Hematopoietic multipotent progenitor cell treated with erythropoietin and hydrocortisone succinate and interleukin-3 and kit ligand, for 6 days (in vitro differentiated cells): ENCODE results near the gene FCGR2B.
"Not testable (repeated sequence)": the region's sequence is repeated elsewhere in the genome, so short reads cannot be mapped to it uniquely, and the experiment has no call there.

ENCODE experiments used
- DNase-seq: peaks from one replicate; pipeline ENCODE4 v3.0.0-alpha.2; 2015

FCGR2B gene

GRCh38 chr1:161662684-161663339 lies at the start of gene FCGR2B:
Gene FCGR2B (plus strand): TSS chr1:161663143. CDS start chr1:161663242, 99 bp downstream.
- not testable (repeated sequence) for DNase-seq

DNA sequence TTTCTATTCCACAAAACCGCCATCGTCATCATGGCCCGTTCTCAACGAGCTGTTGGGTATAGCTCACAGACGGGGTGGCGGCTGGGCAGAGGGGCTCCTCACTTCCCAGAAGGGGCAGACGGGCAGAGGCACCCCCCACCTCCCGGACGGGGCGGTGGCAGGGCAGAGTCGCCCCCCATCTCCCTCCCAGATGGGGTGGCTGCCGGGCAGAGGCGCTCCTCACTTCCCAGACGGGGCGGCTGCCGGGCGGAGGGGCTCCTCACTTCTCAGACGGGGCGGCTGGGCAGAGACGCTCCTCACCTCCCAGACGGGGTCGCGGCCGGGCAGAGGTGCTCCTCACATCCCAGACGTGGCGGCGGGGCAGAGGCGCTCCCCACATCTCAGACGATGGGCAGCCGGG lies 46.5 kb upstream of the FCGR2B start:
- DNase-seq, result not testable (repeated sequence)

GRCh38 chr1:161618517-161618916 lies 44.4 kb upstream of the FCGR2B start:
- not testable (repeated sequence) for DNase-seq

GRCh38 chr1:161620399-161620798 lies 42.5 kb upstream of the FCGR2B start:
- DNase-seq, result not testable (repeated sequence)

DNA sequence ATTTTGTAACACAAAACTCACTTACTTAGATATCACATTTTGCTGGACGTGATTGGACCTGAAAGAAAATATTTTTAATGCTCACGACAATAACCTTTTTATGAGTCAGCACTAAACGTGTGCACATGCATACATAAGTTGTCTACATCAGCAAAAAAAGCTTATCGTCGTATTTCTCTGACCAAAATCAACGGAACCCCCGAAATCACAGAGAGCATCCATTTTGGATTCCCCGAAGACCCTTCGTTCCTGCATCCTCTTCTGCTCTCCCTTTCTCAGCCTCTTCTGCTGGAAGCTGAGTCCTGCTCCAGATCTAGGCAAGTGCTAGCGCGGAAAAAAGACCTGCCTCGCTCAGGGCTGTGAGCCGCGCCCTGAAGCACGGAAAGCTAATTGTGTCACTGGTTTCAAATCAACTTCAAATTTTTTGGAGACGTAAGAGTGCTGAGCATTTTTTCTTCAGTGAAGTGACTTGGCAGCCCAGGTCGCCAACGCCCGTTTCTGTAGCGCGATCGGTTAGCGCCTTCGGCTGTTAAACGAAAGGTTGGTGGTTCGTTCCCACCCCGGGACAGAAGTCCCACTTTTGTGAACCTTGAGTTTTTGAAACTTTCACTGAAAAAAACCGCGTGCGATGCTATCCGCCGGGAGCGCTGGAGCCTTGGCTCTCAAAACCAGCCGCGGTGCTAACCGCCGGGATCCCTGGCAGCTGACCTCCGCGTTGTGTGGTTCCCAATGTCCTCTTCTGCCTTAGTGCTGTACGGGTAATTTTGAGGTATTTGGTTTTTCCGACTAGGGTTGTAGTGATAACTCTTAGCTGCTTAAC lies 41.6 kb upstream of the FCGR2B start:
- DNase-seq, result peak; percentile 86

- DNase-seq, result peak; percentile 64
Measured at GRCh38 chr1:161622054-161622453, 40.9 kb upstream of the FCGR2B start.

- DNase-seq, result peak; percentile 94
Measured at GRCh38 chr1:161623401-161624051, 39.4 kb upstream of the FCGR2B start.

DNA sequence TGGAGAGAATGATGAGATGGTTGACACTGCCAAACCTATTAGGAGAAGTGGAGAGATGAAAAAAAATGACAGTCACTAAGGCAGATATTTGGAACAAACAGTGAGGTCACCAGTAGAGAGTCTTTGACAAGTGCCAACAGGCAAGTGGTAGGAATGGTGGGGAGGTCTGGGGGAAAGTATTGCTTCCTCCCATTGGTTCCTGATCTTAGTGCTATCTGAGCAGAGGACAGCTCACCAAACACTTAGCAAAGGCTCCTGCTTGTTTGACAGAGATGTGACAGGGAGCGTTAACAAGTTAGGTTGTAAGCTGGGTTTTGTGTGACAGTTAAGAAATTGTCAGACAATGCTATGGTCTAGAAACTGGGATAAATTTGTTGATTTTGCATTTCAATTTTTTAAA lies 38.3 kb upstream of the FCGR2B start:
- DNase-seq, result not testable (repeated sequence)

DNA sequence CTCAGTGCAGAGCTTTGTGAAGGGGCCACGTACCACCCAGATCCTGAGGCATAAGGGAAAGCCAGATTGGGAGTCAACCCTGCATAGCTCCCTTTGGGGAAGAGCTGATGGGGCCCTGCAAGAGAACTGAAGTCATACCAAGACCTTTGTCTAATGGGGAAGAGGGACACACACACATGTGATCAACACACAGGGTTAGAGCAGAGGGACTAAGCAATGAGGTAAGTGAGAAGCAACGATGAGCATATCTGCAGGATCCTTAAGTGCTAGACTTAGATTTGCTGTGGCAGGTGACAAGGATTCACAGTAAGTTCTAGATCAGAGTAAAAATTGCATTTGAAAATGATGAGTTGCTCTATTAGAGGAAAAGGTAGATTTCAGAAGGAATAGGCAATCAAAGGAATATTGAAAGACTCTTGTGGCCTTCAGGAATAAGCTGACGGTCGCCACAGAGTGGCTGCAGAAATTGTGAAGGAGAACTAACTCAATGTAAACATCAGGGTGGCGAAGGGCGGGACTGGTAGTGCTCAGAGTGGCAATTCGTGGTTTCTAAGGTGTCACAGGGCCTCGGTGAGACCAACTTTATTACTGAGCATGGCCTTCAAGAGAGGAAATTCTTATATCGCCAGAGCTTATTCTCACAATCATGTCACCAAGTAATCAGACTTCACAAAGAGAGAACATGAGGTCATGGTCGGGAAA lies 36.3 kb upstream of the FCGR2B start:
- not testable (repeated sequence) for DNase-seq

- not testable (repeated sequence) for DNase-seq
Measured at GRCh38 chr1:161630128-161630742, 32.7 kb upstream of the FCGR2B start.

- DNase-seq, result no peak
Measured at GRCh38 chr1:161631076-161631475, 31.9 kb upstream of the FCGR2B start, which contains the start of gene FCGR3B. Gene FCGR3B (minus strand): TSS chr1:161631176. CDS start chr1:161631094, 82 bp downstream.

DNA sequence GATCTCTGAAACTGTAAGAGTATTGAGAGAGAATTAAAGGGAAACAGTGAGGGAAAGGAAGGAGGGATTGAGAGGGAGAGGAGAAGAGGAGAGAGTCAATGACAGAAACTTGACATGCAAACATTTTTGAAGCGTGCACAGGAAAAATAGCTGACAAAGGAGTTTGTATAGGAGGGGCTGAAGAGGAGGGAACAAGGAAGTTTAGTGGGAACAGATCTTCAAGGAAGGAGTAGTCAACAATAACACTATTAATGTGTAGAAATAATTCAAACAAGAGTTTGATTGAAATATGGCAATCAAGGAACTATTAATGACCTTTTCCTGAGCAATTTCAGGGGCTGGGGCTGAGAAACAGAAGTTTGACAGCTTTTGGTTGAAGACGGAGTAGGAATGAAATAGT lies 27.9 kb upstream of the FCGR2B start:
- not testable (repeated sequence) for DNase-seq

DNA sequence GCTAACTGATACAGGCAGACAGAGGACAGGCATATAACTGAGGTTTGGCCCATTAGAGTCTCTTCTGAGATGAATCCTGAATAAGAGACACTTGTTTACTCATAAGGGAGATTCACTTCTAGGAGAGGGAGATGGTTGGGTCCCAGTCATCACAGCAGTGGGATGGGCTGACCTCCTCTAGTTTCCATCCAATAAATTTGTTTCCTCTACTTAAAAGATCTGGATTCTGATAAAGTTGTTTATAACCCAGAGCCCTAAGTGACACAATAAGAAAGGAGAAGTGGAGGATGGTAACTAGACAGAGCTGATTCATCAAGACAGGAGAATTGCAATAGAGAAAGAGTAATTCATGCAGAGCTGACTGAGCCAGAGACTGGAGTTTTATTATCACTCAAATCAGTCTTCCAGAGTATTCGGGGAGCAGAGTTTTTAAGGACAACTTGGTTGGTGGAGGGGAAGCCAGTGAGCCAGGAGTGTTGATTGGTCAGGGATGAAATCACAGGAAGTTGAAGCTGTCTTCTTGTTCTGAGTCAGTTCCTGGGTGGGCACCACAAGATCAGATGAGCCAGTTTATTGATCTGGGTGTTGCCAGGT lies 26.7 kb upstream of the FCGR2B start:
- DNase-seq, result not testable (repeated sequence)

DNA sequence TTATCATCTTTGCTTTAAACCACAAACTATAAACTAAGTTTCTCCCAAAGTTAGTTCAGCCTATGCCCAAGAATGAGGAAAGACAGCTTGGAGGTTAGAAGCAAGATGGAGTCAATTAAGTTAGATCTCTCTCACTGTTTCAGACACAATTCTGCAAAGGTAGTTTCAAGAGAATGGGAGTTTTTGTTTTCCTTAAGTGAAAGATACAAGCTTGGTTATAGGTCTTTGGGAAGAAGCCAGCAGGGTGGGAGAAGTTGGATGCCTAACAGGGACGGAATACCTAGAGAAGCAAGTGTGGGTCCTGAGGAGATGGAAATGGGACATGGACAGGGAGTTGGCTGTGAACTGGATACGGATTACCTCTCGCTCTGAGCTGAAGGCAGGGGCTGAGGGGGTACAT lies 26.0 kb upstream of the FCGR2B start:
- not testable (repeated sequence) for DNase-seq

GRCh38 chr1:161638251-161638993 lies 24.5 kb upstream of the FCGR2B start:
- peak; percentile 38 for DNase-seq

DNA sequence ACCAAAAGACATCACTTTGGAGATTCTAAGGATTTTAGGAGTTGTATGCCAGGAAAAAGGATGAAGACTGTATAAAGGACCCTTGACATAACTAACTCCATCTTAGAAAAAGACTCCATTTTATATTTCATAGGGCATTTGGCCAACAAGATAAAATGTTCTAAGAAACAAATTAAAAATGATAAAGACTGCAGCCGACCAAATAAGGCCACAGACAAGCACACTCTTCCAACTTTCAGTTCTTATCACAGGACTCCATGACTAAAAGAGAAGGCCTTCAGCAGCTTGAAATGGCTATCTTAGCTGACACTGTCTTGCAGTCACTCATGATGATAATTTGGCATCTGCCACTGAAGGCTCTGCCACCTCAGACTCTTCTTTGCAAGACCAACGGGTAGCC lies 23.7 kb upstream of the FCGR2B start:
- DNase-seq, result peak; percentile 78

DNA sequence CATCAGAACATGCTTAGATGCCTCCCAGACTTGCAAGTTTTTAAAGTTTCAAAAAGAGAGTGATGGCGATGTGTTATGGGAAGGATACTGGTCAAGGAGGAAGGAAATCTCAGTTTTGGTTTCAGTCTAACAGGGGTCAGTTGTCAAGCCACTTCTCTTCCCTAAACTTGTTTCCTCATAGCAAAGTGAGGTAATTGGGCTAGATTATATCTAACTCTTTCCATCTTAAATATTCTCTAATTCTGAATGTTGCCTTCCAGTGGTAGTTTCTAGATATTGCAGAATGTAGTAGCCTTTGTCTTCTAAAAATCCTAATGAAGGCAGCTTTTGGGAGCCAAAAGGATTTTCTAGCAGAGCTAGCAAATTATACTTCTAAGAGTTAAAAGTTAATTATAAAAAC lies 20.2 kb upstream of the FCGR2B start:
- peak; percentile 79 for DNase-seq

DNA sequence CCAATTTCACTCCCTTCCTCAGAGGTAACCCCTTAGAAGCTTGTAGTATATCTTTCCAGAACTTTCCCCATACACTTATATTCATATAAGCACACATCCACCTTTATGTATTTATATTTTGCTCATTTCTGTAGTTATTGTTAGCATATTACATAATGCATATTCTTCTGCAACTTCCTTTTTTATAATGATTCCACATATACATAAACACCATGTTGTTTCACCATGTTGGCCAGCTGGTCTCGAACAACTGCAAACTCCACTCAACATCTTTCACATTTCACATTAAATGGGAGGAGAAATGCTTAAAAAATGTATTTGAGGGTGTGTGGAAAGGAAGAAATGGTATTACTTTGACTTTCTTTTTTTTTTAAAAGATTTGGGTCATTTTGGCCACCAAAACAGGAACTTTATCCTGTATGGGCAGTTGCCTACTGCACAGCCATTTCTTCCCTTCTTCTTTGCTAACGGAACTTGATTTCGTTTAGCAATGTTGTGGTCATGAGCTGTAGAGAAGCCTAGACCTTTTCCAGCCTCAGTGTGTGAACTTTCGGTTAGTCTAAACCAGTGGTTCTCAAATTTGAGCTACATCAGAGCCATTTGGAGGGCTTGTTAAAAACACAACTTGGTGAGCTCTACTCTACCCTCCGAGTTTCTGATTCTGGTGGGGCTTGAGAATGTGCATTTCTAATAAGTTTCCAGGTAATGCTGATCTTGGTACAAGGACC lies 19.3 kb upstream of the FCGR2B start:
- peak; percentile 19 for DNase-seq

DNA sequence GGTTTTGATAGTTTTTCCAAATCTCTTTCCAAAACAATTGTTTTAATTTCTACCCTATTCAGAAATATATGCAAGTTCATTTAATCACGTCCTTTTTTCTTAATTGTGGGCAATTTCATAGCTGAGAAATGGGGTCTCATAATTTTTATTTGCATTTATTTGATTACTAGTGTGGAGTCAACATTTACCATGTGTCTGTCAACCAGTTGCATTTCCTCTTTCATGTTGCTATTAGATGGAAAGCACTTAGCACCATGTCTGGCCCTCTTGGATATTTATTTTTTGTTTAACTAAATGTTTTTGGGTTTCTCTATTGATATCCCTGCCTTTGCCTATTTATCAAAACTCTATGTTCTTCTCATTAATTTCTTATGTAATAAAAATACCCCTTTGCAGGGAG lies 18.1 kb upstream of the FCGR2B start:
- DNase-seq, result not testable (repeated sequence)
